Nephron (organoid): ENCODE measurements around the gene TNFRSF11A.

Source experiments
- H3K27ac Mint-ChIP-seq, 3 experiments: 2 replicates each; pipeline ENCODE4 v1.8.0; 2020; ENCODE audit warnings: mixed read lengths in 3 of 3, mild to moderate bottlenecking in 2 of 3, moderate library complexity in 1 of 3
- H3K27me3 Mint-ChIP-seq: 2 replicates; pipeline ENCODE4 v1.8.0; 2021; ENCODE audit warnings: low read depth, mild to moderate bottlenecking, moderate library complexity, mixed read lengths
- H3K36me3 Mint-ChIP-seq: 2 replicates; pipeline ENCODE4 v1.8.0; 2020; ENCODE audit warnings: low read depth, mixed read lengths
- H3K4me1 Mint-ChIP-seq: 2 replicates; pipeline ENCODE4 v1.8.0; 2020; ENCODE audit warnings: mixed read lengths
- H3K4me3 Mint-ChIP-seq, 3 experiments: 2 replicates each; pipeline ENCODE4 v1.8.0; 2020; ENCODE audit warnings: mild to moderate bottlenecking in 3 of 3, mixed read lengths in 3 of 3, moderate library complexity in 2 of 3
- H3K9me3 Mint-ChIP-seq: 2 replicates; pipeline ENCODE4 v1.8.0; 2020; ENCODE audit warnings: mixed read lengths
- CTCF ChIP-seq, 3 experiments: fragments of 200-600 bp; sonication (generic); IDR thresholded peaks; one replicate each; pipeline ENCODE4 v1.5.0; 2021; ENCODE audit warnings: antibody characterized with exemption in 3 of 3; ENCODE audit not compliant: unreplicated experiment in 3 of 3

Gene TNFRSF11A

DNA sequence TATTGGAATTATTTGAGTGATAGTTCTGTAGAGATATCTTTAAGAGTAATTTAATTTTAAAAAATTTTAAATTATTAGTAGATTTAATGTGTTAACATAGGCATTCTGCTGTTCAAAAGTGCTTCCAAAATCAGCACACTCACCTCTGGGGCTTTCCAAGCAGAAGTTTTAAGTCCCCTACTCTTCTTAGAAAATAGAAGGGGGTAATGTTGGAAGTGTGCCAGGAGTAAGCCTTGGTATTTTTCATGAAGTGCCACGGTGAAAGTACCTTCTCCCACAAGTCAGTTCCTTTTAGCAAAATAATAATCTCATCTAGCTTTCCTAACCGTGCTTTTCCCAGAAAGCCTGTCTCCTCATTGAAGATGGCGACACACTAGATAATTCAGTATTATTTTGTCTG lies 3.9 kb upstream of the TNFRSF11A start:
- peaks cover 2% of the 10 kb centered on the region for H3K9me3 Mint-ChIP-seq
- TF ChIP-seq CTCF (IDR thresholded peaks at IDR 0.05; ENCODE audit: unreplicated experiment in 3 of 3), result no peak
- no peak overlapping the region for H3K27ac Mint-ChIP-seq
- H3K27me3 Mint-ChIP-seq, result peaks cover 49% of the 10 kb centered on the region
- no peaks in the 10 kb centered on the region for H3K36me3 Mint-ChIP-seq
- H3K4me1 Mint-ChIP-seq, result peaks cover 14% of the 10 kb centered on the region
- H3K4me3 Mint-ChIP-seq, result no peak overlapping the region

- Mint-ChIP-seq H3K27ac (no peak overlapping the region), H3K4me3 (peak overlapping the region; percentile 62 to 81 (median 75)), H3K9me3 (peaks cover 2% of the 10 kb centered on the region), H3K36me3 (no peaks in the 10 kb centered on the region), H3K27me3 (peaks cover 74% of the 10 kb centered on the region), H3K4me1 (peaks cover 16% of the 10 kb centered on the region)
- no peak for TF ChIP-seq CTCF (IDR thresholded peaks at IDR 0.05; ENCODE audit: unreplicated experiment in 3 of 3)
Measured at GRCh38 chr18:62323483-62324180, 1.5 kb upstream of the TNFRSF11A start.

- peaks cover 2% of the 10 kb centered on the region for H3K9me3 Mint-ChIP-seq
- TF ChIP-seq CTCF (IDR thresholded peaks at IDR 0.05; ENCODE audit: unreplicated experiment in 3 of 3), result no peak
- H3K27me3 Mint-ChIP-seq, result peaks cover 80% of the 10 kb centered on the region
- H3K27ac Mint-ChIP-seq, result no peak overlapping the region
- peak overlapping the region; percentile 67 to 83 (median 81) for H3K4me3 Mint-ChIP-seq
- peaks cover 16% of the 10 kb centered on the region for H3K4me1 Mint-ChIP-seq
- no peaks in the 10 kb centered on the region for H3K36me3 Mint-ChIP-seq
Measured at GRCh38 chr18:62324181-62324828, 805 bp upstream of the TNFRSF11A start.

GRCh38 chr18:62325806-62326645 lies 916 bp downstream of the TNFRSF11A start:
- peaks cover 16% of the 10 kb centered on the region for H3K4me1 Mint-ChIP-seq
- H3K4me3 Mint-ChIP-seq, result peak overlapping the region; percentile 72 to 81 (median 81)
- peaks cover 90% of the 10 kb centered on the region for H3K27me3 Mint-ChIP-seq
- H3K9me3 Mint-ChIP-seq, result peaks cover 2% of the 10 kb centered on the region
- no peaks in the 10 kb centered on the region for H3K36me3 Mint-ChIP-seq
- H3K27ac Mint-ChIP-seq, result no peak overlapping the region
- TF ChIP-seq CTCF (IDR thresholded peaks at IDR 0.05; ENCODE audit: unreplicated experiment in 3 of 3), result no peak

DNA sequence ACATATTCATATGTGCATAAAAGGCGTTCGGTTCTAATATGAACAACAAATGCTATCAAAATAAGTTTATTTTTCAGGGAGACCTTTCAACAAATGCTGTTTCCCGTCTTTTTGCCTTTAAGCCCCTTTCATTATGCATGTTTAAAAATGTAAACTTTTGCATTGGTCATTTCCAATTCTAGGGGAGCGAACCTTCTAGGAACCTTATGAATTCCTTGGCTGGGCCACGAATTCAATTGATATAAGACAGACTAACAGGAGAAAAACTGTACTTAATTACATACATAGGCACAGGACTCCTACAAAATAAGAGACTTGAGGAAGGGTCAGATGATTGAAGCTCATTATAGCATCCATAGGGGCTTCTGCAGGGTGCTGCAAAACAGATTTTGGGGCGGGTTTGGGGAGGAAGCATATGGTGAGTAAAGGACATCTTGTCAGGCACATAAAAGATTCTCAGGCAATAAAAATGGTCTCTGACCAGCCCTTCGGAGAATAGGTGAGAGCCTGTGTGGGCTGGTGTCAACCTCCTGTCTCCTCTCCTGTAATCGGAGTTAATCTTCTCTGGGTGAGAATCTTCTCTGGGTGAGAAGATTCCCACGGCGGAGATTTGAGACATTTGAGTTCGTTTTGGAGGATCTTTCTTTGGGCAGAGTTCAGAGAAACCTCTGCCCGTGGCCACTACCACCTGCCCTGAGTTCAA lies 1.7 kb downstream of the TNFRSF11A start:
- H3K27ac Mint-ChIP-seq, result no peak overlapping the region

More for the DNA sequence above, 1.7 kb downstream of the TNFRSF11A start:
- Mint-ChIP-seq H3K4me1 (peaks cover 16% of the 10 kb centered on the region), H3K9me3 (peaks cover 2% of the 10 kb centered on the region), H3K4me3 (peak overlapping the region; percentile 72 to 81 (median 81)), H3K36me3 (no peaks in the 10 kb centered on the region), H3K27me3 (peaks cover 92% of the 10 kb centered on the region)
- no peak for TF ChIP-seq CTCF (IDR thresholded peaks at IDR 0.05; ENCODE audit: unreplicated experiment in 3 of 3)
